HG03571 (cell line): ENCODE measurements around the gene METTL15.
"Not testable (repeated sequence)": the region's sequence is repeated elsewhere in the genome, so short reads cannot be mapped to it uniquely, and the experiment has no call there.

Experiments used
- ATAC-seq: cut with Tn5 transposase; IDR thresholded peaks from one replicate; pipeline ENCODE4 v1.9.1; 2021; ENCODE audit not compliant: unreplicated experiment

Gene METTL15

DNA sequence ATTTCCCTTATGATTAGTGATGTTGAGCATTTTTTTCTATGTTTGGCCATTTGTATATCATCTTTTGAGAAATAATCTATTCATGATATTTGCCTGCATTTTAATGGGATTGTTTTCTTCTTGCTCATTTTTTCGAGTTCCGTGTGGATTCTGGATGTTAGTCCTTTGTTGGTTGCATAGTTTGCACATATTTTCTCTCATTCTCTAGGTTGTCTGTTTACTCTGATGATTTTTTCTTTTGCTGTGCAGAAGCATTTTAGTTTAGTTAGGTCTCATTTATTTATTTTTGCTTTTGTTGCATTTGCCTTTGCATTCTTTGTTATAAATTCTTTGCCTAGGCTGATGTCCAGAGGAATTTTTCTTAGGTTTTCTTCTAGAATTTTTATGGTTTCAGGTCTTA is 87.3 kb downstream of the METTL15 start:
- no peak for ATAC-seq

DNA sequence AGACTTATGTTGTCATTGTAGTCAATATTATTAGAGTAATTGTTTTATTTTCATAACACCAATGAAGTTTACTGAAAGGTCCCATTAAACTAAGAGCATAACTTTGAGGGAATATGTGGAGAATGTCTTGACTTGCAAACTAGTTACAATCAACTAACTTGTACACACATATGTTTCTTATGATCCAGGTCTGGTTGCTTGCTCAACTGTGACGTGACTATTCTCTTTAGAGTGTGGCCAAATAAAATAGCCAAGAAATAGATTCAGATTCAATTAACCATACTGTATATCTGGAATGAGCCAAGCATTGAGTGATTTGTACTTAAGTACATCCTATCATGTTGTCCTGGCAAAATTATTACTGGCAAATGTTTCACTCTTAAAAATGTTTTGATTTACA is 101.7 kb downstream of the METTL15 start:
- no peak for ATAC-seq

DNA sequence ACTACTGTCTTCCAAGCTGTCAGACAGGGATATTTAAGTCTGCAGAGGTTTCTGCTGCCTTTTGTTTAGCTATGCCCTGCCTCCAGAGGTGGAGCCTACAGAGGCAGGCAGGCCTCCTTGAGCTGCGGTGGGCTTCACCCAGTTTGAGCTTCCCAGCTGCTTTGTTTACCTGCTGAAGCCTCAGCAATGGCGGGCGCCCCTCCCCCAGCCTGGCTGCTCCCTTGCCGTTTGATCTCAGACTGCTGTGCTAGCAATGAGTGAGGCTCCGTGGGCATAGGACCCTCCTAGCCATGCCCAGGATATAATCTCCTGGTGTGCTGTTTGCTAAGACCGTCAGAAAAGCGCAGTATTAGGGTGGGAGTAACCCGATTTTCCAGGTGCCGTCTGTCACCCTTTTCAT is 113.9 kb downstream of the METTL15 start:
- ATAC-seq: not testable (repeated sequence)

DNA sequence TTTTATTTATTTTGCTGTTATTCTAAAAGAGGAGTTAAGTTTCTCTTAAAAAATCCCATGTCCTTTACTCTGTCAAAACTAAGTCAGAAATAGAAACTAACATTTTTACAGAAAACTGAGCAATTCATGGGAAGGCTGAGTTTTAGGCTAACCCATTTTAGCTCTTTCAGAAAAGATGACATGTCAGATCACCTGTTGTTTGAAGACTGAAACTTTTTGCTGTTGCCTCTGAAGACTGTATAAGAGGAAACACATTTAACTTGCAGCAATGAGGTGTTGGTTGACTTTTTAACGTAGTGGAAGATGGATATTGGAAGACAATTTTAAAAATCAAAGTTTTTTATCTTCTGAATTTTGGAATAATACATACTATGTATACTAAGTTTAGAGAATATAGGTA is 115.4 kb downstream of the METTL15 start:
- no peak for ATAC-seq

DNA sequence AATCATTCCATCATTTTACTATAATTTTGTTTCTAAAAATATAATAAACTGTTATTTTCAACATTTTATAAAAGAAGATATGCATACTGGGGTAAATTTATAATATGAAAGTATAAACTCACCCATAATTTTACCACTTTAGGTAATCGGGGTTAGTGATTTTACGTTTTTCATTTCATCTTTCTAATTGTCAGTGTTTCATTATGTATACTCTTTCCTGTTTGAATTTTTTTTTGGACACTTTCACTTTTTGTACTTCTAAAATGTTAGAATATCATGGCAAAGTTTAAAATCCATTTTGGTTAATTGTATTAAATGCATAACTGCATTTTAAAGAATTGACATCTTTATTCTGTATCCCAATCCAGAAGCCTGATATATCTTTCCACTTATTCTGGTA is 115.8 kb downstream of the METTL15 start:
- no peak for ATAC-seq

DNA sequence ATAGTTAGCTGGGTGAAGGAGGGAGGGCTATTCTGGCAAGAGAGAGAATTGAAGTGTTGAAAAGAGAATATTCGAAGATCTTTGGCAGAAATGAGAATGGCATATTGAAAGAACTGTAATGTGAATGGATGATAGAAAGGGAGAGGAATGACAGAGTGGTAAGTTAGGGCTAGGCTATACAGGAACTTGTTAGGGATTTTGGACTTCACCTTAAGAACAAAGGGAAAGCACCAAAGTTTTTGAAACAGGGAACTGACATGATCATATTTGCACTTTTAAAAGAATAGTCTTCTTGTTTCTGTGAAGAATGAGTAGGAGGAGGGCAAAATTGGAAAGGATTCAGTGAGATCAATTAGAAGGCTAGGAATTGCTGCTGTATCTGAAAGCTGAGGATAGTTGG is 119.3 kb downstream of the METTL15 start:
- no peak for ATAC-seq

DNA sequence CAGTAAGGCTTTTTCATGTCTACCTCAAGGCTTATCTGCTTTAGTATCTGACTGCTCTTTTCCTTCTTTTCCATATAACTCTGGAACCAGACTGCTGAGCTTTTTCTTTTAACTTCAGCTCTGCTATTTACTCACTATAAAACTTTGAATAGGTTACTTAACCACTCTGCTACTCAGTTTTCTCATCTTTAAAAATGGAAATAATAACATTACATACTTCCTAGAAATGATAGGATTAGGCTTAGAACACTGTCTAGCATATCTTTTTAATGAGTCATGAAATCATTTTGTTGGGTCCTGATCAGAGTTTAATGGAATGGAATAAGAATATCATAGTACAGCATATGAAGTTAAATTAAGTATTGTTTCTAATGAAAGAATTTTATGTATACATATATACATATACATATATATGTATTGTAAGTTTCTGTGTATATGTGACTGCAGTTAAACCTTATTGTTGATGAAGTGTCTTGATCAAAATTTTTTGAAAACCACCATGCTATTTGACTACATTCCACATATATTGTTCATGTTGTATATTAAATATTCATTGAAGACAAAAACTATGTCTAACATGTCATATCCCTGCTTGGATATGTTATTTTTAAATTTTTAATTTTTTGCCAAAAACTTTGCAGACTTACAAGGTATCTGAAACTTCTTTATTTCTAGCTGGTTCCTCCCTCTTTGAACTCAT is 120.2 kb downstream of the METTL15 start:
- no peak for ATAC-seq

DNA sequence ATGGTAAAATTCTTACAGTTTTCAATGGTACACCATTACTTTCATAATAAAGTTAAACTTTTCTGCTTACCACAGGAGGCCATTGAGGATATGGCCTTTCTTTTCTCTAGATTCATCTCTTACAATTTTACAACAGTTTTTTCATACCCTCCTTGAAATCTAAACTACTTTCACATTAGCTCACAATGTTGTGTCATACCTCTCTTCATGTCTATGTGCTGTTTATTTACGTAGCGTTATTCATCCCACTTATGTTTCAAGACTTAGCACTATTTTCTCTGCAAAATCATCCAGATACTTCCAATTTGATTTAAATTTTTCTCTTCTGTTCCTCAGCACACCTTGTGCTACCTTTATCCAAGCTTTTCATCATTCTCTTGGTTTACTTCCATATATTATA is 123.3 kb downstream of the METTL15 start:
- ATAC-seq: no peak

DNA sequence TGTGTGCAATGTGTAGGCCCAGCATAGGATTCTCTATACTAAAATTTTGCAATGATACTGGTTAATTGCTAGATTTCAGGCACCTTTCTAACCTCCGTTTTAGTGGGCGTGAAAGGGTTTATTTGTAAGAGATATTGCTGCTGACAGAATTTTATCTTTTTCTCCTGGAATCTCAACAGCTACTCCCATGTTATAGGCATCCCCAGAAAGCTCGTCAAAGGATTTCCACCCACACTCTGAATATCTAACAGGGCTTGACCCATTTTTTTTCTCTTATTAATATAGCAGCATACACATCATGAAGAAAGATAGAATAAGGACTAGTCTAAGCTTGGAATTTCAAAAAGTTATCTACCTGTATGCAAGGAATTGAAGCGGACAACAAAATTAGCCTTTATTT is 124.5 kb downstream of the METTL15 start:
- ATAC-seq: no peak

DNA sequence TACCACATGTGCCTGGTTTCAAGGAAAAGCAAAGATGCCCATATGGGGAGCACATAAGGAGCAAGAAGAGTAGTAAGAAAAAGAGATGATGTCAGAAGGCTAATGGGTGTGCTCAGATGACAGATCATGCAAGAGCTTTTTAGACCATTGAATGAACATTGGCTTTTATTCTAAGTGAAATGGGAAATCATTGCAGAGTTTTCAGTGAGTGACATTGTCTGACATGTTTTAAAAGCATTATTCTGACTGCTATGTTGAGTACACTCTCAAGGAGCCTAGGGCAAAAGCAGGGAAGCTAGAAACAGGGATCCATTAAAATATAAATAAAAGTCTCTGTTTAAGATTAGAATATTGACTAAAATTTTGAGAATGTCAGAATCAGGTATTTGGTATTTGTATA is 133.6 kb downstream of the METTL15 start:
- no peak for ATAC-seq

DNA sequence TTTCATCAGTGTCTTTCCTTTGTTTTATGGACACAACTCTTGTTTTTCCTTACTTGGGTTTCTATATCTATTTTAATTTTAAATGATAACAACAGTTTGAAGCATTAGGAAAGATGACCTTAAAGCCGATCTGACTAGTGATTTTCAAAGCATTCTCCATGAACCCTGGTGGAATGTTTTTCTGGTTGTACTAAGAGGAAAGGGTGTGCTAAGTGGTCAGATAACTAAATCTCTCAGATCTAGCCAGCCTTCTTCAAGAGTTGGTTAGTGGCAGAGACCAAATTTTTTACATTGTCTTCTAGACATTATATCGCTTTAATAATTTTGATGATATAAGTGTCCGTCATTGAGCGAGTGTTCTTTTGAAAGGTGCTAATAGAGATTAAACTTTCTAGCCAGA is 134.4 kb downstream of the METTL15 start:
- no peak for ATAC-seq

DNA sequence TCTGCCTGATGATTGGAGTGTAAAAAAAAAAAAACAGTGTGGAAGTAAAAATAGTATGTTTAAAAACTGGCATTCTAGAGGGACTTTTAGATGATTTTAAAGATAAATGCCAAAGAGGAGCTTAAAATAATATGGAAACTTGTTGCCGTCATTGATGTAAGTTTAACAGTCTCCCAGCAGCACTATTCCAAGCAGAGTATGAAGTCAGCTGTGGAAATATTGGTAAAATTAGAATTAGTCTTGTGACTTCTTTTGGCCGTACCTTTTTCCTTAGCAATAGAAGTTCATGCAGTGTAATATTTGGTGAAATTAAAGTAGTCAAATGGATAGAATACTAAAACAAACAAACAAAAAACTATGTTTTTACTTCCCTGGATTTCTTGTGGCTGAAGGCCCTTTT is 134.9 kb downstream of the METTL15 start:
- no peak for ATAC-seq

DNA sequence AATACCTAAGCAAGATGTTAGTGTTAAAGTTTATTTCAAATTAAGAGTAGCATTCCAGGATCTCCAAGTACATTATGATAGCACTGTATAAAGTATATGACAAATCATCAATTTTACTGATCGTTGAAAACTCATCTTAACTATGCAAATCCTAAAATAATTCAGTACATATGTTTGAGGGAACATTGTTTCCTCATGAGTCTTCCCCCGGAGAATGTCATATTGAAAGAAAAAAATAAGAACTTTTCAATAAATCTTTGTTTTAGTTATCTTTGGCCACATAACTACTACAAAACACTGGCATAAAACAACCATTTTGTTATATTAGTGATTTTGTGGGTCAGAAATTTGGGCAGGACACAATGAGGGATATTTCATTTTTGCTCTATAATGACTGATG is 135.4 kb downstream of the METTL15 start:
- no peak for ATAC-seq

DNA sequence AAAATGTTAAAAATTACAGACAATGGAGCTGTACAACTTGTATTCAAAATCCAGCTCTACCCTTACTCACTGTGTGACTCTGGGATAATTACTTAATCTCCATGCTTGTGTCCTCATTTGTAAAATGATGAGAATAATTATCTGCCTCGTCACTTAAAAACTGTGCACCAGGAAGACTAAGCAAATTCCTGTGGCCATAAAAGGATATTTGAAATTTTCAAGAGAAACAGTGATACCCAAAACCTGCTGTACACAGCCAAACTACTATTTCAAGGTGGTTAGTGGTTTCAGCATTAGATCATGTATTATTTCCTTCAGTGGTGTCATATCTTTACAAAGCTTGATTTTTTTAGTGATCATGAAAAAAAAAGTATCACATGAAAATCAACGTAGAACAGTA is 136.9 kb downstream of the METTL15 start:
- no peak for ATAC-seq

DNA sequence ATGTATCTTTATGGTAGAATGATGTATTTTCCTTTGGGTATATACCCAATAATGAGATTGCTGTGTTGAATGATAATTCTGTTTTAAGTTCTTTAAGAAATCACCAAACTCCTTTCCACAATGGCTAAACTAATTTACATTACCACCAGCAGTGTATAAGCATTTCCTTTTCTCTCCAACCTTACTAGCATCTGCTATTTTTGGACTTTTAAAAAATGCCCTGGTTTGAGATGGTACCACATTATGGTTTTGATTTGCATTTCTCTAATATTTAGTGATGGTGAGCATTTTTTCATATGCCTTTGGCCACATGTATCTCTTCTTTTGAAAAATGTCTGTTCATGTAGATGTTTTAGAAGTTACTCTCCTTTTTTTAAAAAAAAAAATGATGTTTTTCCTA is 142.0 kb downstream of the METTL15 start:
- no peak for ATAC-seq

DNA sequence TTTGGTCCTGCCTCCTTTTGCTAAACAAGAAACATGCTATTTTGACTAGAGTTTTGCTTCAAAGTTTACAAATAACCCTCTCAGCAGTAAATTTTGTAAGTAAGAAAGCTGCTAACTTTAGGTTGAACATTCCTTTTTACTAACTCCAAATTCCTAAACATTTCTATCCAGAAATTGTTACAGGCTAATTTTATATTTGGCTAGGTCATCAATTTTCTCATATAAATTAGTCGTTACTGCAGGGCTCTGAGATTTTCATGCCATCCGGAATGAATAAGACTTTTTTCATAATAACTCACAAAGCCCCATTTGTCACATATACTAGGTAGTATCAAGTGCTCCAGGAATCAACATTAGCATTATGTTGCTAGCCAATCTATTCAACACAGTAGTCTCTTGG is 143.1 kb downstream of the METTL15 start:
- no peak for ATAC-seq

DNA sequence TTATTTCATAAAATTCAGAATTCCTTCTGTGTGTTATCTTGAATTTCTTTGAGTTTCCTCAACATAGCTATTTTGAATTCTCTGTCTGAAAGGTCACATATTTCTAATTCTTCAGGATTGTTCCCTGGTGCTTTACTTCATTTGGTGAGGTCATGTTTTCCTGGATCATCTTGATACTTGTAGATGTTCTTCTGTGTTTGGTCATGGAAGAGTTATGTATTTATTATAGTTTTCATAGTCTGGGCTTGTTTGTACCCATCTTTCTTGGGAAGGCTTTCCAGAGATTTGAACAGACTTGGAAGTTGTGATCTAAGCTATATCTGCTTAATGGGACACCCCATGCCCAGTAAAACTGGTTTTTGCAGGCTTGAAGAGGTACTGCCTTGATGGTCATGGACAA is 149.6 kb downstream of the METTL15 start:
- ATAC-seq: no peak

DNA sequence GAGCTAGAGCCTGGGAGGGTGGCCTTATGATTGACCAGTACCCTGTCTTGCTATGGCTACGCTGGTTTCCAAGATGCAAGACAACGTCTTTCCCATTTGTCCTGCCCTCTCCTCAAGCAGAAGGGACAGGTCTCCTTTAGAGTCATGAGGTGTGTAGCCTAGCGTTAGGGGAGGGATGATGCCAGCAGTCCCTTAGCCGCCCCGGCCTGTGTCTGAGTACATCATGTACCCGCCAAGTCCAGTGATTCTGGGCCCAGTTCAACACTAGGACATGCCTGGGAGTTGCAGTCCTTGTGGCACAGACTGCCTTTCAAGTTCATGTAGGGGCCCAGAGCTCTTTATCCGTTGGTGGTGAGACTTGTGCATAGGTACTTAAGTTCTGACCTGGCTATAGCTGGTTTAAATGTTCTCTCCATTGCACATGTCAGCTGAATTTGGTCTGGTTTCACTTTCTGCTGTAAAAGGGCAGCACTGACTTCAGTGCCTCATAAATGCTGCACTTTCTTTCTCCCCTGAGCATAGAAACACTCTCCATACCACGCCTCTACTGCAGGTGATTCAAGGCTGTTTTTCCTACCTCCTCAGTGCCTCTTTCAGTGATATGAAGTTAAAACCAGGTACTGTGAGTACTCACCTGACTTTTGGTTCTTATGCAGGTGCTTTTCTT is 151.1 kb downstream of the METTL15 start:
- ATAC-seq: no peak

DNA sequence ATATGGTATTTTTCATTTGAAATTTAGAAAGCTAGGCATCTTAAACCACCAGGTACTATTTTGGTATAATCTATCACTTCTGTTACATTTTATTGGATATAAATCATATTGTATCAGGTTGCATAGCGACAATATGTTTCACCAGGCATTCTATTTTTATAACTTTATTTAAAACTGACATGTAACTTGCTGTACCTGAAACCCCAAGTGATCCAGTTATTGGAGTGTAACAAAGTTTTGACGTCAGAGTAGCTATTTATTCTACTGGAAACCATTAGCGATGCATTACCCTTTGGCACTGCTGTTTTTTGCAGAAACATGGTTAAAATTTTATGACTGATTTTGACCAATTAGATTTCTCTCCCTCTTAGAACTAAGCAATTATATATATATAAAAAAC is 160.7 kb downstream of the METTL15 start:
- no peak for ATAC-seq

DNA sequence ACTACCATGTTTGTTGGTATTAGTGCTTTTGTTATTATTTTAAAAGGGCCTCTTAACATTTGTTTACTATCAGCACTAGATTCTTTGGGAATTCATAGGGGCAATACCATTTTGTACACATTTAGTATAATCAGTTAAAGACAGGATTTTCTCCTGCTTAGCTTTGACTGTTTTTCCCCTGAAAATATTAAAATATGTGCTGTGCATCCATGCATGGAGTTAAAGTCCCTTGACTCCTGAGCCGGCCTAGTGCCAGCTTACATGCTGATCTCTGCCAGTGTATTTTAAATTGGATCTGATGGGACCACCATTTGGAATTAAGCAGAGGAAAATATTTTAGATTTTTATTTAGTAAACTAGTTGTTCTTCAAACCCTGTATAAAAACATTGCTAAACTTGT is 161.4 kb downstream of the METTL15 start:
- ATAC-seq: no peak

DNA sequence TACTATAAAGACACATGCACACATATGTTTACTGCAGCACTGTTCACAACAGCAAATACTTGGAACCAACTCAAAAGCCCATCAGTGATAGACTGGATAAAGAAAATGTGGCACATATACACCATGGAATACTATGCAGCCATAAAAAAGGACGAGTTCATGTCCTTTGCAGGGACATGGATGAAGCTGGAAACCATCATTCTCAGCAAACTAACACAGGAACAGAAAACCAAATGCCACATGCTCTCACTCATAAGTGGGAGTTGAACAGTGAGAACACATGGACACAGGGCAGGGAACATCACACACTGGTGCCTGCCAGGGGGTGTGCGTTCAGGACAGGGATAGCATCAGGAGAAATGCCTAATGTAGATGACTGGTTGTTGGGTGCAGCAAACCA is 164.1 kb downstream of the METTL15 start:
- not testable (repeated sequence) for ATAC-seq

DNA sequence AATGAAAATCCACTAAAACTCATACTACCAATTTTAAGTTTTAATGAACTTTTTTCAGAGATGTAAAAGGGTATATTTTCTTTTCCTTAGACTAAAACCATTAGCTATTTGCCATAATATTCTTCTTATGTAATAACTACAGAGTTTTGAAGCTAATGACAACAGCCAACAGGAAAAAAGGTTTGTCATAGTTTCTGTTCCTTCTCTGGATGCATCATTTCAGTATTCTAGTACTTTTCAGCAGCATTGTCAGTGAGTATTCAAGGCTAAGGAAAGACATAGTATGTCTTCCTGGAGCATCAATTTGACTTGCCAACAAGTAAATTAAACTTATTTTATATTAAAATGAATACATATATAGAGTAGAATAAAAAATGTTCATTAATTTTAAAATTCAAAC is 166.0 kb downstream of the METTL15 start:
- ATAC-seq: no peak

DNA sequence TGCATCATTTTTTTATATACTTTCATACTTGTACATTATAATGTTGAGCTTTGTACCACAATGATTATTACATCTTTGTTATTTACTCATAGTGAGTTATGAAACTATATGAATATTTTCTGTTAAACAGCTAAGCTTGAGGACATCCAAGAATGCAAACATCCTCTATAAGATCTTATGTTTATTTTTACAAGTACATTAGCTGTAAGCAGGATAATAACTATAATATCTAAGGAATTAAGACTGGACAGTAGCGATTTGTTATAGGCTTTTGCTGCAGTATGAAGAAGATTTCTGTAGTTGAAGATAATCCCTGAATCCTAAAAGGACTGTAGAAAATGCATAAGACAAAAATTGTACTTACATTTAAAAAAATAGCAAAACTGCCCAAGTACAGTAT is 176.0 kb downstream of the METTL15 start:
- no peak for ATAC-seq
